RWPE1 (cell line): ENCODE measurements around the gene SELENON.

Experiments
- CTCF ChIA-PET: fragments of 350-600 bp; sonication (Branson Sonifier 250); formaldehyde crosslinking; extraction: SDS; loops from one replicate; lab custom pipeline; 2021; lab: Yijun Ruan, JAX
- POLR2A ChIA-PET: fragments of 400-600 bp; formaldehyde crosslinking; extraction: SDS; loops from one replicate; lab custom pipeline; 2020; ENCODE audit warnings: antibody characterized with exemption; ENCODE audit not compliant: low non-redundant PET; lab: Yijun Ruan, JAX
- DNase-seq: peaks from one replicate; pipeline ENCODE4 v3.0.0; 2012; ENCODE audit warnings: low spot score
- H3K27ac ChIP-seq: fragments of 450-650 bp; 2 replicates; pipeline ENCODE4 v1.5.1; 2017
- TF ChIP-seq, protein P1 (sequence below): fragments of 450-650 bp; conservative IDR thresholded peaks from 2 replicates; pipeline ENCODE4 v1.5.1; 2017; ENCODE audit warnings: low read depth, mild to moderate bottlenecking

SELENON gene

DNA sequence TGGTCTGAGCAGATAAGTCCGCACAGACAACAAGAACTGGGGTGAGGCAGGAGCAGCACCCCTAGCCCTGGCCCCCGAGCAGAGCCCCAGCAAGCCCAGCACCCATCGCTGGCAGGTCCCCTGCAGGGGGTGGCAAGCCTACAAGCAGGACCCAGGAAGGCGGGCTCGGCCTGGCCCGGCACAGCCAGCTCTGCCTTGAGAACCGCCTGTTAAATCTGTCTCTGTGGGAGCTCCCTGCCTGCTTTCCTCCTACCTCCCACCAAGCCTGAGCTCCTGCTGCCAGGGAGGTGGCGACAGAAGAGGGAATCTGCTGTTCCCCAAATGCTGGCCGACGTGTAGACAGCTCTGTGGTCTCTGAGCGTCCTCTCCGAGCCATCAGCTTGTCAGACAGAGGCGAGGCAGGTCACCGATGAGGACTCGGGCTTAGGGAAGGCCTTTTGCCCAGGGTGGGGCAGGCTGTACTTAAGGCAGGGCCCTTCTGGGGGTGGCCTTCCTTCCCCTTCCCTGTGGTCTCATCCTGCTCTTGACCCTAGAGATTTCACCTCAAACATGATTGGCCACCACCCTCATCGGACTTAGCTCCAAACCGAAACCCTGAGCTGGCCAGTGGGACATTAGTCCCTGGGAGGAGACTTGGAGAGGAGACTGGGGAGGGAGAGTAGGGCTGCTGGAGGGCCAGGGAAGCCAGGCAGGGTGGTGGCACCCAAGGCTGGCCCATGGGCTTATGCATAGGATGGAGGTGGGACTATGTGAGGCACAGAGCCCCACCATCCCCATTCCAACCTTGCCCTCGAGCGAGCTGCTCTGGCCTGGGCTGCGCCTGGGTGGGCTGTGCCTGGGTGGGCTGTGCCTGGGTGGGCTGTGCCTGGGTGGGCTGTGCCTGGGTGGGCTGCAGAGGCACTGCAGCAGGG, 7.7 kb downstream of the SELENON start:
- ChIA-PET CTCF (interaction anchor here (0.6 to 3.0 kb wide), 6 partner anchors 8 to 354 kb away, joined by 4 to 9 read pairs (median 4); partner anchors contain the start of gene SELENON), POLR2A (no interaction called here)
- TF ChIP-seq, protein P1, sequence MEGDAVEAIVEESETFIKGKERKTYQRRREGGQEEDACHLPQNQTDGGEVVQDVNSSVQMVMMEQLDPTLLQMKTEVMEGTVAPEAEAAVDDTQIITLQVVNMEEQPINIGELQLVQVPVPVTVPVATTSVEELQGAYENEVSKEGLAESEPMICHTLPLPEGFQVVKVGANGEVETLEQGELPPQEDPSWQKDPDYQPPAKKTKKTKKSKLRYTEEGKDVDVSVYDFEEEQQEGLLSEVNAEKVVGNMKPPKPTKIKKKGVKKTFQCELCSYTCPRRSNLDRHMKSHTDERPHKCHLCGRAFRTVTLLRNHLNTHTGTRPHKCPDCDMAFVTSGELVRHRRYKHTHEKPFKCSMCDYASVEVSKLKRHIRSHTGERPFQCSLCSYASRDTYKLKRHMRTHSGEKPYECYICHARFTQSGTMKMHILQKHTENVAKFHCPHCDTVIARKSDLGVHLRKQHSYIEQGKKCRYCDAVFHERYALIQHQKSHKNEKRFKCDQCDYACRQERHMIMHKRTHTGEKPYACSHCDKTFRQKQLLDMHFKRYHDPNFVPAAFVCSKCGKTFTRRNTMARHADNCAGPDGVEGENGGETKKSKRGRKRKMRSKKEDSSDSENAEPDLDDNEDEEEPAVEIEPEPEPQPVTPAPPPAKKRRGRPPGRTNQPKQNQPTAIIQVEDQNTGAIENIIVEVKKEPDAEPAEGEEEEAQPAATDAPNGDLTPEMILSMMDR, result no peak
- H3K27ac ChIP-seq, result no peak overlapping the region; the same call in 1 of the 2 replicates
- no peak for DNase-seq

DNA sequence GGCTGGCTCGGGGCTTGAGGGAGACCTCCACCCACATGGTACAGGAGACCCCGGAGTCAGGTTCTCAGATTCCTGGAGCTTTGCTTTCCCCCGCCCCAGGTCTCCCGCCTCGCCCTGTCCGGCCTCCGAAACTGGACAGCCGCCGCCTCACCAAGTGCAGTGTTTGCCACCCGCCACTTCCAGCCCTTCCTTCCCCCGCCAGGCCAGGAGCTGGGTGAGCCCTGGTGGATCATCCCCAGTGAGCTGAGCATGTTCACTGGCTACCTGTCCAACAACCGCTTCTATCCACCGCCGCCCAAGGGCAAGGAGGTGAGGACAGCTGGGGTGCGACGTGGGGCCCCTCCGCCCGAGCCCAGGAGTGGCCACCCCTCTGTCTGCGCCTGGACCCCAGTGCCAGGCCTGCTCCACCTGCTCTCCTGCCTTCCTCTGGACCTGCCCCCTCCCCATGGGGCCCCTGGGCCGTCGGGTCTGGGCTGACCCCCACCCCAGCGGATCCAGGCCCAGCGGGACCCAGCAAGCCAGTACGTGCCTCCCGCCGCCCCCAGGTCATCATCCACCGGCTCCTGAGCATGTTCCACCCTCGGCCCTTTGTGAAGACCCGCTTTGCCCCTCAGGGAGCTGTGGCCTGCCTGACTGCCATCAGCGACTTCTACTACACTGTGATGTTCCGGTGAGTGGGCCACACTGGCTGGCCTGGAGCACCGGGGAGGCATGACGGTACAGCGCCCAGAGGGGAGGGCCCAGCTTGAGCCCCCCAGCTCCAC, 8.7 kb downstream of the SELENON start:
- ChIA-PET POLR2A (no interaction called here), CTCF (interaction anchor here (0.6 to 3.0 kb wide), 5 partner anchors 9 to 355 kb away, joined by 4 to 9 read pairs (median 4); partner anchors contain the start of gene SELENON)
- no peak overlapping the region for H3K27ac ChIP-seq
- DNase-seq, result no peak
- TF ChIP-seq, protein P1, result no peak

DNA sequence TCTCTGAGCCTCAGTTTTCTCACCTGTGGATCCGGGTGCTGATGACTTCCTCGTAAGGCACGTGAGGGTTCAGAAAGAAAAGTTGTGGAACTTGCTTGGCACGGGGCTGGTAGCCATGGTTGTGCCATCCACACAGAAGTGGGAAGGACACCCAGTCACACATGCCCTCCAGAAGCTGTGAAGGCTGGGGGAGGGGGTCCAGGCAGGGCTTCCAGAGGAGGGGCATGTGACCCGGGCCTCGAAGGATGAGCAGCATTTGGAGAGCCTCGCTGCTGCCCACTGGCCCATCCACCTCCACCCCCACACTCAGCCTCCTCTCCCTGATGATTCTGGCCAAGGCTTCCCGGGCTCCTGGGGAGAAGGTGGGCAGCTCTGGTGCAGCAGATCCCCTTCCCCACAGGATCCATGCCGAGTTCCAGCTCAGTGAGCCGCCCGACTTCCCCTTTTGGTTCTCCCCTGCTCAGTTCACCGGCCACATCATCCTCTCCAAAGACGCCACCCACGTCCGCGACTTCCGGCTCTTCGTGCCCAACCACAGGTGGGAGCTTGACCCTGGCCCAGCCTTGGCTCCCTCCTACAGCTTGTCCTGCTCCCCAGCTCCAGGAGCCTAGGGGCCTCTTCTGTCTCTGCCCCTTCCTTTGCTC, 9.4 kb downstream of the SELENON start:
- CTCF ChIA-PET, result interaction anchor here (0.6 to 3.0 kb wide), 6 partner anchors 9 to 1947 kb away, joined by 3 to 9 read pairs (median 4); no protein-coding TSS in a partner anchor
- POLR2A ChIA-PET, result interaction anchor here (0.6 kb wide), 1 partner anchor 10 kb away, joined by 3 read pairs; the partner anchor contains the start of gene MTFR1L
- no peak for DNase-seq
- H3K27ac ChIP-seq, result no peak overlapping the region
- TF ChIP-seq, protein P1, result no peak

DNA sequence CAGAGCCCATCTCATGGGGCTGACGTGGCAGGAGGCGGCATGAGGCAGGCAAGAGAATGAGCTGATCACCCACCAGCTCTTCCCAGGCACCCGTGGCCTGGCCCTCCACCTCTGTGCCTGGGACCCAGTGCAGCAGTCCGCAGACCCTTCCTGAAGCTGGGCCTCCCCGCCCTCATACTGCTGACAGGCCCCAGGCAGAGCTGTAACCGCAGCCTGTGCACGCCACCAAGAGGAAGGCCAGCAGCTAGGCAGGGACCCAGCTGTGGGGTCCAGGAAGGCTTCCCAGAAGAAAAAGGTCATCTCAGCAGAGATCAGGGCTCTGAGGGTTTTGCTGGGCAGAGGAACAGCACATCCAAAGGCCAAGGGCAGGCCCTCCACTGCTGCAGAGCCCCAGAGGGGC, 9.9 kb downstream of the SELENON start:
- POLR2A ChIA-PET, result interaction anchor here (0.6 kb wide), 1 partner anchor 10 kb away, joined by 3 read pairs; the partner anchor contains the start of gene MTFR1L
- no peak overlapping the region; the same call in 1 of the 2 replicates for H3K27ac ChIP-seq
- DNase-seq, result no peak
- CTCF ChIA-PET, result interaction anchor here (0.6 to 3.0 kb wide), 7 partner anchors 8 to 1946 kb away, joined by 3 to 9 read pairs (median 4); no protein-coding TSS in a partner anchor
- TF ChIP-seq, protein P1, result no peak

DNA sequence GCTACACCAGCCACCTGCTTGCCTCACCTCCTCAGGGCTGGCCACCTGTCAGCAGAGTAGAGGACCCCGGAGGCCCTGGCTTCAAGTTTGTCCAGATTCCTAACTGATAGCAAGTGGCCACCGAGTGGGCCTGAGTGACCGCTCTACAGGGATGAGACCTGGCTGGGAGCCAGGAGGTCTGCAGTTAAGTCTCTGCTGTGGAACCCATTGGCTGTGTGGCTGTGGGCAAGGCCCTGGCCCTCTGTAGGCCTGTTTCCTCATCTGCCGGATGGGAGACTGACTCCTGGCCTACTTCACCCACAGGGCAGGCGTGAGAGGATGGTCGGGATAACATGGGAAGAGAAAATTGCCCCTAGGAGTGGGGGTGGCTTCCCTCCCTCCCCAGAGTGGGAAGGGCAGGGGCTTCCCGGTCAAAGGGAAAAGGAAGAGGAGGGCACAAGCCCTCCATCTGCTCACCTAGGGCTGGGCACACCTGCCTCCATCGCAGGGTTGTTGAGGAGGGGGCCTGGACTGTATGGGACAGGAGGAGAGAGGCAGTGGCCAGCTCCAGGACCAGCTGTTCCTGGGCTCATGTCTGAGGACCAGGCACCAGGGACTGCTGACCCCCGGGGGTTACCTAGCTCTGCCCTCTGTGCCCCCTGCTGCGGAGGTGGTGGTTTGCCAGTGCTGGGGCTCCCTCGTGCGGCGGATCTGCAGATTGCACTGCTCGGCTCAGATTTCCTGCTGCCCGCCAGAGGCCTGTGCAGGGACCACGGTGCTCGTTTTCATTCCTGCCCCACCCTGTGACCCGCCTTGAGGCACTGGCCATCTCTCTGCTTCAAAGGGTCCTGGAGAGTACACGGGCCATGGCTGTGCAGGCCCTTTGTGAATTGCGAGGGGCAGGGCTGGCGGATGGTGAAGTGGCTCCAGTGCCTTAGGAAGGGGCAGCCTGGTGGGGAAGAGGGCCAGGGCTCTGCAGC, 10.6 kb downstream of the SELENON start:
- TF ChIP-seq, protein P1, result peak; percentile 94
- ChIA-PET POLR2A (no interaction called here), CTCF (interaction anchor here (0.6 to 3.0 kb wide), 7 partner anchors 11 to 1873 kb away, joined by 3 to 9 read pairs (median 3); partner anchors contain the start of genes SELENON and SYF2)
- DNase-seq, result peak; percentile 60
- H3K27ac ChIP-seq, result peak overlapping the region; percentile 25; the same call in 1 of the 2 replicates
